IMR-90 (cell line): ENCODE data around the gene THOC2. TPM values are rescaled to one million over a fixed set of nuclear protein-coding genes. Genes with fewer than 3 reads are reported as not detected.

ENCODE experiments used
- ATAC-seq: fragments of 200-7000 bp; cut with Tn5 transposase; 2 replicates; pipeline ENCODE4 v1.9.1; 2020; ENCODE audit warnings: low read depth, mild to moderate bottlenecking, moderate library complexity
- BruUV-seq: library from RNA; stranded (reverse); fragments of 400-500 nt; replicated peaks from 2 replicates; lab custom pipeline; 2021; lab: Mats Ljungman, UMichigan
- CTCF ChIA-PET: fragments of 300-600 bp; formaldehyde crosslinking; extraction: SDS; loops from one replicate; lab custom pipeline; 2021; ENCODE audit warnings: antibody characterized with exemption; lab: Yijun Ruan, JAX
- POLR2A ChIA-PET: fragments of 300-600 bp; sonication (Branson Sonifier 250); formaldehyde crosslinking; loops from one replicate; lab custom pipeline; 2022; ENCODE audit warnings: antibody characterized with exemption; ENCODE audit not compliant: unreplicated experiment; lab: Charles Lee
- DNase-seq: peaks from one replicate; pipeline ENCODE4 v3.0.0; 2013
- H2AFZ ChIP-seq: replicated peaks from 2 replicates; pipeline ENCODE3; 2013; ENCODE audit warnings: low read length, mild to moderate bottlenecking; ENCODE audit not compliant: poor library complexity
- H2AK5ac ChIP-seq: 2 replicates; pipeline ENCODE4 v1.6.1; 2013; ENCODE audit warnings: low read depth, low read length, inconsistent platforms
- H2AK9ac ChIP-seq: replicated peaks from 2 replicates; pipeline ENCODE3; 2013; ENCODE audit warnings: mild to moderate bottlenecking, low read depth, low read length, moderate library complexity; ENCODE audit not compliant: poor library complexity
- H2BK120ac ChIP-seq: 2 replicates; pipeline ENCODE4 v1.6.1; 2013; ENCODE audit warnings: low read depth, low read length, inconsistent platforms
- H2BK15ac ChIP-seq: 3 replicates; pipeline ENCODE4 v1.6.1; 2013; ENCODE audit warnings: low read depth, low read length, inconsistent platforms
- H2BK20ac ChIP-seq: 2 replicates; pipeline ENCODE4 v1.6.1; 2013; ENCODE audit warnings: low read depth, mild to moderate bottlenecking, inconsistent platforms, low read length, moderate library complexity
- H2BK5ac ChIP-seq: 2 replicates; pipeline ENCODE4 v1.6.1; 2013; ENCODE audit warnings: mild to moderate bottlenecking, low read depth, low read length, inconsistent platforms; ENCODE audit not compliant: poor library complexity, severe bottlenecking
- H3K14ac ChIP-seq: replicated peaks from 2 replicates; pipeline ENCODE4 v1.6.1; 2013; ENCODE audit warnings: low read depth, low read length, inconsistent platforms
- H3K18ac ChIP-seq: 2 replicates; pipeline ENCODE4 v1.6.1; 2013; ENCODE audit warnings: low read depth, low read length, control low read depth
- H3K23ac ChIP-seq: 2 replicates; pipeline ENCODE4 v1.6.1; 2013; ENCODE audit warnings: low read depth, low read length, inconsistent platforms
- H3K27ac ChIP-seq: 2 replicates; pipeline ENCODE4 v1.5.1; 2013; ENCODE audit warnings: mild to moderate bottlenecking, control low read depth, low read length; ENCODE audit not compliant: insufficient read depth
- H3K27me3 ChIP-seq: 2 replicates; pipeline ENCODE4 v1.6.1; 2013; ENCODE audit warnings: low read length; ENCODE audit not compliant: control insufficient read depth, insufficient read depth
- H3K36me3 ChIP-seq: 2 replicates; pipeline ENCODE4 v1.6.1; 2013; ENCODE audit warnings: low read length, mixed read lengths; ENCODE audit not compliant: control insufficient read depth, insufficient read depth
- H3K4ac ChIP-seq: 2 replicates; pipeline ENCODE4 v1.6.1; 2013; ENCODE audit warnings: low read depth, low read length, inconsistent platforms
- H3K4me1 ChIP-seq: 2 replicates; pipeline ENCODE4 v1.6.1; 2013; ENCODE audit warnings: low read length, mixed read lengths; ENCODE audit not compliant: control insufficient read depth, insufficient read depth
- H3K4me2 ChIP-seq: 2 replicates; pipeline ENCODE4 v1.6.1; 2013; ENCODE audit warnings: low read depth, mild to moderate bottlenecking, control low read depth, low read length, moderate library complexity
- H3K4me3 ChIP-seq: 2 replicates; pipeline ENCODE4 v1.5.1; 2013; ENCODE audit warnings: low read depth, mild to moderate bottlenecking, control low read depth, low read length, moderate library complexity; ENCODE audit not compliant: insufficient read depth
- H3K56ac ChIP-seq: 2 replicates; pipeline ENCODE4 v1.6.1; 2013; ENCODE audit warnings: low read length, inconsistent platforms; ENCODE audit not compliant: insufficient read depth; ENCODE audit errors: extremely low read depth
- H3K79me1 ChIP-seq, 2 experiments: 2 replicates each; pipeline ENCODE4 v1.6.1; 2013; ENCODE audit warnings: low read length in 2 of 2, inconsistent platforms in 1 of 2, low read depth in 1 of 2
- H3K9ac ChIP-seq: 2 replicates; pipeline ENCODE4 v1.6.1; 2013; ENCODE audit warnings: low read depth, low read length, control low read depth
- H3K9me1 ChIP-seq: 2 replicates; pipeline ENCODE4 v1.6.1; 2013; ENCODE audit warnings: low read length, inconsistent platforms; ENCODE audit not compliant: insufficient read depth
- H3K9me3 ChIP-seq: 2 replicates; pipeline ENCODE4 v1.6.1; 2013; ENCODE audit warnings: low read length; ENCODE audit not compliant: control insufficient read depth, insufficient read depth
- H4K20me1 ChIP-seq: 2 replicates; pipeline ENCODE4 v1.6.1; 2013; ENCODE audit warnings: low read length, inconsistent platforms; ENCODE audit not compliant: insufficient read depth
- H4K5ac ChIP-seq: 2 replicates; pipeline ENCODE4 v1.6.1; 2013; ENCODE audit warnings: mild to moderate bottlenecking, low read depth, low read length, control low read depth
- H4K8ac ChIP-seq, 2 experiments: 2 replicates each; pipeline ENCODE4 v1.6.1; 2013; ENCODE audit warnings: low read depth in 2 of 2, low read length in 2 of 2, control low read depth in 1 of 2, inconsistent platforms in 1 of 2
- H4K91ac ChIP-seq: 2 replicates; pipeline ENCODE4 v1.6.1; 2013; ENCODE audit warnings: low read depth, low read length, inconsistent platforms; ENCODE audit not compliant: insufficient read depth
- CEBPB ChIP-seq: IDR thresholded peaks from 2 replicates; pipeline ENCODE4 v1.6.1; 2012; ENCODE audit warnings: low read depth, low read length, improper control_type of control experiment
- CHD1 ChIP-seq: IDR thresholded peaks from 2 replicates; pipeline ENCODE4 v1.6.1; 2012; ENCODE audit warnings: low read depth, low read length, improper control_type of control experiment
- ELK1 ChIP-seq: fragments of 150-350 bp; IDR thresholded peaks from 2 replicates; pipeline ENCODE4 v1.6.1; 2016; ENCODE audit warnings: low read depth, mild to moderate bottlenecking, low read length, moderate library complexity, borderline replicate concordance
- MAFK ChIP-seq: IDR thresholded peaks from 2 replicates; pipeline ENCODE4 v1.6.1; 2012; ENCODE audit warnings: low read depth, low read length, improper control_type of control experiment
- MAZ ChIP-seq: IDR thresholded peaks from 2 replicates; pipeline ENCODE4 v1.6.1; 2012; ENCODE audit warnings: low read depth, mild to moderate bottlenecking, low read length, improper control_type of control experiment, moderate library complexity, borderline replicate concordance
- NFE2L2 ChIP-seq: fragments of 150-350 bp; IDR thresholded peaks from 2 replicates; pipeline ENCODE4 v1.6.1; 2016; ENCODE audit warnings: low read depth, mild to moderate bottlenecking, low read length
- POLR2A ChIP-seq: IDR thresholded peaks from 2 replicates; pipeline ENCODE4 v1.6.1; 2012; ENCODE audit warnings: mild to moderate bottlenecking, low read depth, low read length
- RAD21 ChIP-seq: IDR thresholded peaks from 2 replicates; pipeline ENCODE4 v1.6.1; 2012; ENCODE audit warnings: low read length, improper control_type of control experiment
- RCOR1 ChIP-seq: IDR thresholded peaks from 2 replicates; pipeline ENCODE4 v1.6.1; 2012; ENCODE audit warnings: mild to moderate bottlenecking, low read length, improper control_type of control experiment; ENCODE audit not compliant: insufficient replicate concordance
- SMC3 ChIP-seq: fragments of 150-350 bp; IDR thresholded peaks from 2 replicates; pipeline ENCODE4 v1.6.1; 2016; ENCODE audit warnings: low read depth, mild to moderate bottlenecking, antibody characterized with exemption, low read length, moderate library complexity
- WGBS, 2 experiments: methylation state at CpG; one replicate each; pipeline versions ENCODE4 v1.1.5 to v1.1.7; 2013; ENCODE audit warnings: missing lambda C conversion rate in 2 of 2; ENCODE audit not compliant: insufficient read length in 1 of 2; ENCODE audit errors: extremely low coverage in 2 of 2; 5-methylcytosine and 5-hydroxymethylcytosine counted together
- dilution Hi-C: fragments of 300-500 bp; cut with HindIII; formaldehyde crosslinking; loops from one replicate; pipeline ENCODE4 v1.14.3; 2018; ENCODE audit warnings: low sequenced_read_pairs; ENCODE audit not compliant: unreplicated experiment
- in situ Hi-C: fragments of 300-500 bp; cut with MboI; formaldehyde crosslinking; loops from 3 replicates; pipeline ENCODE4 v1.14.3; 2019; ENCODE audit warnings: low sequenced_read_pairs, inconsistent platforms, mixed read lengths
- intact Hi-C: fragments of 100-400 bp; cut with micrococcal nuclease; formaldehyde crosslinking; loops from 2 replicates; pipeline ENCODE4 v1.10.0; 2022
- polyA plus RNA-seq, 3 experiments: library from polyadenylated mRNA; depleted of rRNA; stranded (reverse); fragments of >200 nt; gene quantifications; 2 replicates each; pipeline ENCODE4 v1.2.3, GENCODE V29; 2012; ENCODE audit warnings: low replicate concordance in 1 of 3
- total RNA-seq: library from RNA; depleted of rRNA; stranded (reverse); fragments of >200 nt; gene quantifications from 2 replicates; pipeline ENCODE4 v1.2.3, GENCODE V29; 2012

Gene THOC2
- total and polyA plus RNA-seq, 2 of the 4 experiments (the other 2 are of a cell fraction) = 42.9 to 58.8 TPM

- TF ChIP-seq POLR2A (no peak), NFE2L2 (no peak)
Observed at GRCh38 chrX:123731987-123732669, 724 bp downstream of the THOC2 start (continued).

- Histone ChIP-seq H4K20me1 (peaks cover 11% of the 10 kb centered on the region), H3K14ac (0 out of 2 replicates have a peak overlapping the region, but pooled peaks have one; percentile 63), H4K5ac (no peak overlapping the region), H3K9ac (peak overlapping the region; percentile 84), H2AK5ac (no peak overlapping the region), H3K18ac (peak overlapping the region; percentile 18; the same call in 1 of the 2 replicates), H3K27me3 (no peaks in the 10 kb centered on the region), H3K4me3 (peak overlapping the region; percentile 87), H4K8ac (no peak overlapping the region), H2BK5ac (no peak overlapping the region), H2BK15ac (no peak overlapping the region), H2AFZ (no peak overlapping the region), H4K91ac (no peak overlapping the region), H3K4me1 (0 out of 2 replicates have a peak, but pooled peaks cover 1% of the 10 kb centered on the region), H3K79me1 (peaks cover 0 to 5% of the 10 kb centered on the region in 2 experiments; a peak in 1 of 4 replicates), H3K4ac (peak overlapping the region; percentile 89; the same call in 1 of the 2 replicates), H3K36me3 (no peaks in the 10 kb centered on the region), H3K27ac (peak overlapping the region; percentile 32; the same call in 1 of the 2 replicates), H3K56ac (0 out of 2 replicates have a peak overlapping the region, but pooled peaks have one; percentile 35), H3K4me2 (peak overlapping the region; percentile 97), H3K23ac (no peak overlapping the region; the same call in 1 of the 2 replicates), H2BK20ac (no peak overlapping the region), H3K9me3 (no peaks in the 10 kb centered on the region), H2BK120ac (no peak overlapping the region), H3K9me1 (no peaks in the 10 kb centered on the region; the same call in 1 of the 2 replicates), H2AK9ac (peak overlapping the region; percentile 21)
- ATAC-seq (no peak), DNase-seq (peak; percentile 15)
- WGBS, 2 experiments = 14% methylated on average over 4 of the region's 16 CpGs; no CpG with 5 or more reads in 1 of the 2 experiments
- BruUV-seq = TSS peak; percentile 33
- dilution Hi-C loops = no loop called here
- in situ Hi-C loops = no loop called here
- intact Hi-C loops = no loop called here
- no peak for TF ChIP-seq SMC3
- TF ChIP-seq CHD1 = no peak
- TF ChIP-seq MAZ = no peak
- TF ChIP-seq NFE2L2 = no peak
- no peak for TF ChIP-seq POLR2A
- no peak for TF ChIP-seq MAFK
- TF ChIP-seq CEBPB = no peak
- no peak for TF ChIP-seq ELK1
- no peak for TF ChIP-seq RCOR1
- TF ChIP-seq RAD21 = no peak
- POLR2A ChIA-PET = interaction anchor here (0.6 kb wide), 1 partner anchor 61 kb away, joined by 3 read pairs; no protein-coding TSS in a partner anchor
- CTCF ChIA-PET = interaction anchor here (0.6 kb wide), 1 partner anchor 11 kb away, joined by 6 read pairs; no protein-coding TSS in a partner anchor
Observed at GRCh38 chrX:123731258-123731986, 1.4 kb downstream of the THOC2 start.
